ENCODE measurements around the gene PDPN. TPM values are rescaled to one million over a fixed set of nuclear protein-coding genes. Genes with fewer than 3 reads are reported as not detected.
"Not testable (repeated sequence)": the region's sequence is repeated elsewhere in the genome, so short reads cannot be mapped to it uniquely, and the experiment has no call there.

The PDPN gene
- polyA plus RNA-seq, 12 donors = 16.8 to 45.6 (median 37.9) TPM; not detected in 1

DNA sequence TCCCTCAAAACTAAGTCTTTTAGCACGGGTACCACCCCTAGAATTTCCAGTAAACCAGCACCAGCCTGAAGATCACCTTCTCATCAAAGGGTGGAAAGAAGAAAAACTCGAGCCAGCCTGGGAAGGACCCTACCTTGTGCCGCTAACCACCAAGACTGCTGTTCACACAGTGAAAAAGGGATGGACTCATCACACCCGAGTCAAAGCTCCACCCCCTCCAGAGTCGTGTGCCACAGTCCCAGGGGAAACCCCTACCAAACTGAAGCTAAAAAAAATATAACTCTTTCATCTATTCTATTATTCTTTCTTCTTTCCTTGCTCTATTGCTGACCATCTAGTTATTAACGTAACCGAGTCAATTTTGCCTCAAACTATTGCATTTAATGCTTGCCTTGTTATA lies 13.2 kb upstream of the PDPN start:
- not testable (repeated sequence) for DNase-seq

DNA sequence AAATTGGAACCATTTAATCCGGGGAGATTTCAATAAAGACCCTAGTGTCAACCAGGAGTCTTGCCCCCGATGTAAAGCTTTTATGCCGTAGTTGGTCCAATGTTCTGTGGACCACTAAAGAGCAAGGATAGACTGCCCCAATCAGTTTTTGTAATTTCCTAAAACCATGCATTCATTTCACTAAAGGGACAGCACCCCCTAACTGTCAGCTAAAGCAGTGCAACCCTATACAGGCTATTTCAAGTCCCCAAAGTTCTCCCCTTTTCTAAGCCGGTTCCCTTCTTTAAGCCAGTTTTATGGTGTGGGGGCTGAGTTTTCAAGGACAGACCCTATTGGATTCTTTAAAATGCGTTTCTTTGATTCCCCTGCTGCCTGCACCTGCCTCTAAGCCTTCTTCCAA lies 12.7 kb upstream of the PDPN start:
- DNase-seq = no peak

DNA sequence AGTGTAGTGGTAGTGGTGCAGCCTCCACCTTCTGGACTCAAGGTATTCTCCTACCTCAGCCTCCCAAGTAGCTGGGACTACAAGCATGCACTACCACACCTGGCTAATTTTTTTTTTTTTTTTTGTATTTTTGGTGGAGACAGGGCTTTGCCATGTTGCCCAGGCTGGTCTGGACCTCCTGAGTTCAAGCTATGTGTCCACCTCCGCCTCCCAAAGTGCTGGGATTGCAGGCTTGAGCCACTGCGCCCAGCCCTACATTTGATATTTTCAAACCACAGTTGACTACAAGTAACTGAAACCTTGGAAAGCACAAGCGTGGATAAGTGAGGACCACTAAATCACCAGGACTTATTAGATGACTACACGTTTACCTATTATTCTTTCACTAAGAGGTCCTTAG lies 10.0 kb upstream of the PDPN start:
- DNase-seq = no peak

- no peak for DNase-seq
These were observed 6.7 kb upstream of the PDPN start for GRCh38 chr1:13576926-13577325.

DNA sequence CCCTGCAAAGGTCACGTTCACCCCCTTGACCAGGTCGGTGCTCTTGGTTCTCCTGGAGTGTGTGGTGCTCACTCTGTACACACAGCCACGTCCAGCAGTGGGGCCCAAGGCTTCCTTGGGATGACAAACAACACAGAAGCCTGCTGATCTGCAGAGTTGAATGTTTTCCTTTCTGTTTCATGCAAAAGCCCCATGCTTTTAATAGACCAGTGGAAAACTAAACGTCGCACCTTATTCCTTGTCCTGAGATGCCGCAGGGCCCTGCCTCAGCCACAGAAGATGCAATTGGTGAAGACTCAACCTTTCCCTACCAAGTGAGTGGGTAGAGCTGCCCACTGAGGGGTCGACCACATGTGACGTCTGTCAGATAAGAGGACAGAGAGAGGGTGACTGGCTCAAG lies 5.8 kb upstream of the PDPN start:
- no peak for DNase-seq

DNA sequence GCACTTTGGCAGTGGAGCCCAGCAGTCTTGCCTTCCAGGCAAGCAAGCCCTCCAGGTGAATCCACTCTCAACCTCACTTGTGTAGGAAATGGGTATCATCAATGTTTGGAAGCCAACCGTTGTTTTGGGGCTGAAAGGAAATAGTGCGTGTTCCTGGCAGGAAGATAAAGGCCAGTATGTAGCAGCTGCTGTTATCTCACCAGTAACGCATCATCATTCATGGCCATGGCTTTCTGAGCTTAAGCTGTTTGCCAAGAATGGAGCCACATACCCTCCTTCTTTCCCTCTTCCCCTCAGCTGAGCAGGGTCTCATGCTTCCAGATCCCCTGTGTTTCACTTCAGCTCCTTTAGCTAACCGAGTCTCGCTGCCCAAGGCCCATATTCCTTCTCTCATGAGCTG lies 2.2 kb upstream of the PDPN start:
- no peak for DNase-seq

- no peak for DNase-seq
These were observed 754 bp upstream of the PDPN start for GRCh38 chr1:13582713-13583443.

GRCh38 chr1:13583966-13584791 lies 547 bp downstream of the PDPN start:
- peak; percentile 59 for DNase-seq

- no peak for DNase-seq
These were observed 1.4 kb downstream of the PDPN start for GRCh38 chr1:13584876-13585611.

DNA sequence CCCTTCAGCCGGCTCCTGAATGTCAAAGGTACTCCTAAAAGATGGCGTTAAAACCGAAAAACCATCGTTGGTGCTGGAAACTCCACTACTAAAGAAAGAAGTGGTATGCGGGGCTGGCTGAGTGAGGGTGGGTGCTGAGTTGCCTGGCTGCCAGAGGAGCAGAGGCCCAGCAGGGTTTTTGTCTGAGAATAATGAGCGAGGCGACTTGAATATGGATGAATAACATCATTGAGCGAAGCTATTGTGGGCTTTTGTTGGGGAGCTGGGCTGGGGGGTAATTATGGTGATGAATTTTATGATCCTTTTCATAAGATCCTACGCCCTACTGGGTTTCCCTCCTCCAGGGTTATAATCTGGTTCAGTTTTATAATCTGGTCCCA lies 2.0 kb downstream of the PDPN start:
- DNase-seq = no peak

DNA sequence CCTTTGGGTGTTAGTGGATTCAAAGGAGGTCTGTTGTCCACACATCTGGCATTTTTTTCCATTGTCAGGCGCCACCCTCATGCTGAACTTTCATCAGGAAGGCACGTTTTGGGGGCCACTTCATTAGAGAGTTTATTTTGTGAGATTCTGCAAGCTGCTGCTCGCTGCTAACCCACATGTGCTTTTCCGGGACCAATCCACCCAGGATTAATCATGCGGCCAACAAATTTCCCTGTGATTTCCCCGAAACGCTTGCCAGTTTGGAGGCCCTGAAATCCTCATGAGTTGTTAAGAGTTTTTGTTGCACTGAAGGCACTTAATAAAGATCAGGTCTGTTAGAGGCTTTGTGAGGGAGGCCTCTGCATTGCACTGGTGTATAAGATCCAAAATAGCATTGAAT lies 2.4 kb downstream of the PDPN start:
- DNase-seq = no peak

DNA sequence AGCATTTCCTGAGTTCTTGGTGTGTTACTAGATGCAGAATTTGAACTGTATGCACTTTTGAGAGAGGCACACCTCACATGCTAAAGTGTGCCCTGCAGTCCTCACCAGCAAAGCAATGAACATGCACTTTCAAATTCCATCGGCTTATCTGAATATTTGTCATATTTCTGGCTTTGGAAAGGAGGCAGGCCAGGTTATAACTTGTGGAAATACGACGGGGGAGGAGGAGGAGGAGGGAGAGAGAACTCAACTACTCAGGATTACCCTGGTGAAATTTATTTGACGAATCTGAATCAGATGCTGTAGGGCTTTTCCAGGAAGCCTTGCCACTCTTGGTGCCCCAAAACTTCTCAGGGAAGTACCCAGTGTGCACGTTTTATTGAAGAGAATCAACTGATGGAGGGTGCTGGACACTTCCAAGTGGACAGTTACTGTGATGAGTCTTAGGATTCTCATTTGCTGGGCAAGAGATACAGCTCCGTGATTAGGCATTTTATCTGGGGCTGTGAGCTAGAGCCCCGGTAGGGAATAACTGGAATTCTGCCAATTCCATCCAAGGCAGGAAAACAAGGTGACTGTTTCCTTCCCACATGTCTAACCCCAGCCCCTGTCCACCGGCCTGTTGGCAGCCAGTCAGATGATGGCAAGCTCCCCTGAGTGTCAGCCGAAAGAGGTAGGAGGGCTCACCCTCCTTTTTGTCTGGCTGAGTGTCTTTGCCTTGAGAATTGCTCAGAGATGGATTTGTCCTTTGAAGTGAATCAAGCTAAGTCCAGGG lies 3.8 kb downstream of the PDPN start:
- no peak for DNase-seq

DNA sequence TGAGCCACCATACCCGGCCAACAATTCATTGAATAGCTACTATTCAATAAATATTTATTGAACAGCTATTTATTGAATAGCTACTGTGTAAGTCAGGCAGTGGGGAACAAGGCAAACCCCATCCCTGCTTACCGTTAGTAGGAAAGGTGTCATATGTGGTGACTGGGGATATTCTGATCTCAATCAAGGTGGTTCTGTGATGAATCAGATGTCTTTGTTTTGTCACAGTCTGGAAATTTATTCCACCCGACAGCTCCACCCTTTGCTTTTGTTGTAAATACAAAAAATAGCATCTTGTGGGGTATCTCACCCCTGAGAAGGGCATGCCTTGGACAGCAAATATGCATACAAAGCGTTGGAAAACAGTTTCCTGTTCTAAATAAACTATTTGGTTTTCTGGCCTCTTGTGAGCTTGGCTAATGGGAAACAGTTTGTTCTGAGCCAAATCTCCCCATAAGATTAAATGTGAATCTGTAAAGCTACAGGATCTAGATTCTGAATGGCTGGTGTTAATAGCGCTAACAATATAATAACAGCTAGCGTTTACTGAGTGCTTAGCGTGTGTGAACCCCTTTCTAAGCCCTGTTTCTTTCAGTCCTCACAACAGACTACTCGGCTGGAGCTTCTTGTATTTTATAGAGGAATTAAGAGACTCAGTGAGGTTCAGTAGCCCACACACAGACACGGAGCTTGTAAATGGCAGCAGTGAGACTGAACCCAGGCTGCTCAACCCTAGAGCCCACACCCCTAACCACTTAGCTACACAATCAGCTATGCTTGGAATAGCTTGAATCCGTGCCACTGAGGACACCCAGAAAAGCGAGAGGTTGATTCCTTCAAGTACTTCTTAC lies 5.5 kb downstream of the PDPN start:
- no peak for DNase-seq

DNA sequence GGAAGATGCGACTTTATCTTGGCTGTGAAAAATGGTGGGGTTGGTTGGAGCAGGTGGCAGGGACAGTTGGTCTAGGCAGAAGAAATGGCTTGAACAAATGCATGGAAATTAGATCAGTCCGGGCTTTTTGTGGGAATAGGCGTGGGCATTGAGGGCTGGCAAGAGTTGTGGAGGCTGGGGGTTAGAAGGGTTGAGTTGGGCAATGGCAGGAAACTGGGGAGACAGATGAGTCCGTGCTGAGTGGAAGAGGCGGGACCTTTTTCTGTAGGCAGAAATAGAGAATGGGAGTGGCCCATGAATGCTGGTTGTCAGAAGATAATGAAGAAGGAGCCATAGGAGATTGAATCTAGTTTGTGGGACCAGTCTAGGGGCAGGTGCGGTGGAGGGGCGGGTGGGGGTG lies 6.9 kb downstream of the PDPN start:
- no peak for DNase-seq

GRCh38 chr1:13593511-13594131 lies 10.0 kb downstream of the PDPN start:
- DNase-seq = peak; percentile 67

- DNase-seq = no peak
These were observed 11.8 kb downstream of the PDPN start for GRCh38 chr1:13595411-13595810.

- no peak for DNase-seq
These were observed 13.5 kb downstream of the PDPN start for GRCh38 chr1:13597166-13597565.

DNA sequence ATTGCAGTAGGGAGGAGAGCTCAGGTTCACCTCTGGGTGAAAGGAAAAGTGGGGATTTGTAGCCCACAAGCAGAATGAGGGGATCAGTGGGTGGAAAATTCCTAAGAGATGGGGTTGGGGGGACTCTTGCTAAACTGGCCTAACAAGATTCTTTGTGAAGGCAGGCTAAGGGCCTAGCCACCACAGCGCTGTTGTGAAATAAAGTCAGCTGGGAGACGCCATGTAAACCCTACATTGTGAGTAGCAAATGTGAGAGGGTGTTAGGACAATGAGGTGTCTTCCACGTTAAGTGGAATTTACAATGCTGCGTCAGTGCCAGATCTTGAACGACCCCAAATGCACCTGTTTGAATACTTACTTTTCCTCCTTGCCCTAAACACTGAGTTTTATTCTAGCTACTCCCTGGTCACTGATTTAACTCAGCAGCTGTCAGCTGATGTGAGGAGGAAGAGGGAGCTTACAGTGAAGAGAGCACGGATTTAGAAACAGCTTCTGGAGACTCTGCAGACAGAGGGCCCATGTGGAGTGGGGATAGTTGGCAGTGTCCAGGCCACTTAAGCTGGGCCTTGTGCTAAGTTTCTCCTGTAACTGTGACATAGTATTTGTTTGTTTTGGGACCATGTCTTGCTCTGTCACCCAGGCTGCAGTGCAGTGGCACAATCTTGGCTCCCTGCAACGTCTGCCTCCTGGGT lies 17.3 kb downstream of the PDPN start:
- no peak for DNase-seq

DNA sequence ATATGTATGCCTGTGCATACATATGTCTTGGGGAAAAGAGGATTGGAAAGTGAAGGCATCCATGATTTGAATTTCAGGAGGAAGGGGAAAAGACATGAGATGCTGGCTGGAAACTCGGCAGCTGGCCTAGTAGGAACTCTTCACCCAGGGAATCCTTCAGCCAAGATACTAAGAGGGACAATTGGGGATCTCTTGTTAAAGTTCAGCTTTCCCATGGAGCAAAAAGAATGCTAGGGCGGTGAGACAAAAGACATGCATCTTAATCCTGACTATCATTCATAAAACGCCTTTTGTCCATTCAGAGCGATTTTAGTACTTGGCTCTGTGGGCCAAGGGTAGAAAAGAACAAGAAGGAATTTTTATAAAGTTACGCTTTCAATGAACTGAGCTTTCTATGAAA lies 20.5 kb downstream of the PDPN start:
- no peak for DNase-seq

- DNase-seq = no peak
These were observed 21.1 kb downstream of the PDPN start for GRCh38 chr1:13604721-13605120.

All from muscle of arm (tissue), 12 donors.